ENCODE results near the gene HERC2. TPM values are rescaled to one million over a fixed set of nuclear protein-coding genes. Genes with fewer than 3 reads are reported as not detected.
"Not testable (repeated sequence)": the region's sequence is repeated elsewhere in the genome, so short reads cannot be mapped to it uniquely, and the experiment has no call there.

The HERC2 gene
- total RNA-seq, 1 donor from 2014 or later = 53.4 TPM

DNA sequence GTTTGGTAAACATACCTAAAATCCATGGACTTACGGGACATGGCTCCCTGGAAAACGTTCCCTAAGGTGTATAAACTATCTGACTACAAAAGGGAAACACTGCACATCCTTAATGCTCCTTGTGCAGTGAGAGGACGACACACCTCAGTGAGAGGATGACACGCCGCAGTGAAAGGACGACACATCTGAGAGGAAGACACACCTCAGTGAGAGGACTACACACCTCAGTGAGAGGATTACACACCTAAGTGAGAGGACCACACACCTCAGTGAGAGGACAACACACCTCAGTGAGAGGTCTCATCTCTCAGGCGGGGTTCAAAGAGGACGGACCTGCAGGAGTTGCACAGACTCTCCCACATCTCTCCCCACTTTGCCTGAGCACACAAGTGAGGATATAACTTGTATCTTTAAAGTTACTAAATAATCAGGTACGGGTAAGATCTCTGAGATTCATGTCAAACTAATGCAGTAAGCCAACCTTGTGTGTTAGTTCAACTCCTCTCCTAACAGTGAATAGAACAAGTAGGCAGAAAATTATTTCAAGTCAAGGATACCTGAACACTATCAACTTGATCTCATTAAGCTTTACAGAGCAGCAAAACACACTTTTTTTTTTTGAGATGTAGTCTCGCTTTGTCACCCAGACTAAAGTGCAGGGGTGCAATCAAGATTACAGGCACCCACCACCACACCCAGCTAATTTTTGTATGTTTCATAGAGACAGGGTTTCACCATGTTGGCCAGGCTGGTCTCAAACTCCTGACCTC lies 32.1 kb downstream of the HERC2 start:
- DNase-seq (ENCODE audit: low read depth) = no peak
- Histone ChIP-seq H3K27me3 (ENCODE audit: control insufficient read depth, insufficient read depth, low read length) (no peaks in the 10 kb centered on the region), H3K4me3 (ENCODE audit: low read depth, low read length) (no peak overlapping the region), H3K36me3 (ENCODE audit: control insufficient read depth, insufficient read depth, low read length) (no peaks in the 10 kb centered on the region)
- TF ChIP-seq, protein P1, sequence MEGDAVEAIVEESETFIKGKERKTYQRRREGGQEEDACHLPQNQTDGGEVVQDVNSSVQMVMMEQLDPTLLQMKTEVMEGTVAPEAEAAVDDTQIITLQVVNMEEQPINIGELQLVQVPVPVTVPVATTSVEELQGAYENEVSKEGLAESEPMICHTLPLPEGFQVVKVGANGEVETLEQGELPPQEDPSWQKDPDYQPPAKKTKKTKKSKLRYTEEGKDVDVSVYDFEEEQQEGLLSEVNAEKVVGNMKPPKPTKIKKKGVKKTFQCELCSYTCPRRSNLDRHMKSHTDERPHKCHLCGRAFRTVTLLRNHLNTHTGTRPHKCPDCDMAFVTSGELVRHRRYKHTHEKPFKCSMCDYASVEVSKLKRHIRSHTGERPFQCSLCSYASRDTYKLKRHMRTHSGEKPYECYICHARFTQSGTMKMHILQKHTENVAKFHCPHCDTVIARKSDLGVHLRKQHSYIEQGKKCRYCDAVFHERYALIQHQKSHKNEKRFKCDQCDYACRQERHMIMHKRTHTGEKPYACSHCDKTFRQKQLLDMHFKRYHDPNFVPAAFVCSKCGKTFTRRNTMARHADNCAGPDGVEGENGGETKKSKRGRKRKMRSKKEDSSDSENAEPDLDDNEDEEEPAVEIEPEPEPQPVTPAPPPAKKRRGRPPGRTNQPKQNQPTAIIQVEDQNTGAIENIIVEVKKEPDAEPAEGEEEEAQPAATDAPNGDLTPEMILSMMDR (IDR thresholded peaks at IDR 0.05; ENCODE audit: insufficient read depth, low read length, poor library complexity, severe bottlenecking) = no peak

GRCh38 chr15:28288830-28289693 lies 32.9 kb downstream of the HERC2 start:
- not testable (repeated sequence) for H3K36me3 ChIP-seq (ENCODE audit: control insufficient read depth, insufficient read depth, low read length); H3K4me3 ChIP-seq (ENCODE audit: low read depth, low read length); DNase-seq (ENCODE audit: low read depth); H3K27me3 ChIP-seq (ENCODE audit: control insufficient read depth, insufficient read depth, low read length)

GRCh38 chr15:28286659-28287058 lies 35.3 kb downstream of the HERC2 start:
- not testable (repeated sequence) for H3K4me3 ChIP-seq (ENCODE audit: low read depth, low read length); H3K27me3 ChIP-seq (ENCODE audit: control insufficient read depth, insufficient read depth, low read length); H3K36me3 ChIP-seq (ENCODE audit: control insufficient read depth, insufficient read depth, low read length); DNase-seq (ENCODE audit: low read depth)

DNA sequence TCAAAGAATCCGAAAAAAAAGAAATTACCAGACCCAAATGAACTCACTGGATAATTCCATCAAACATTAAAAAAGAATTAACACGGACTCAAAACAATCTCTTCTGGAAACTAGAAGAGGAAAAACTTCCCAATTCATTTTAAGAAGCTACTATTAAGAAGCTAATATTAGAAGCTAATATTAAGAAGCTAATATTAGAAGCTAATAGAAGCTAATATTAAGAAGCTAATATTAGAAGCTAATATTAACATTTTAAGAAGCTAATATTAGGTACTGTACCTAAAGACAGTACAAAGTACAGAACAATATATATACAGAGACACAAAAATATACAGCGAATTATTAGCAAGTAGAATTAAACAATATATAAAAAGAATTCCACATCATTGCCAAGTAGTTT lies 35.9 kb downstream of the HERC2 start:
- Histone ChIP-seq H3K36me3 (ENCODE audit: control insufficient read depth, insufficient read depth, low read length) (no peaks in the 10 kb centered on the region), H3K27me3 (ENCODE audit: control insufficient read depth, insufficient read depth, low read length) (no peaks in the 10 kb centered on the region), H3K4me3 (ENCODE audit: low read depth, low read length) (no peak overlapping the region)
- TF ChIP-seq, protein P1 (IDR thresholded peaks at IDR 0.05; ENCODE audit: insufficient read depth, low read length, poor library complexity, severe bottlenecking) = no peak
- DNase-seq (ENCODE audit: low read depth) = no peak

- TF ChIP-seq, protein P1 (IDR thresholded peaks at IDR 0.05; ENCODE audit: insufficient read depth, low read length, poor library complexity, severe bottlenecking) = no peak
- Histone ChIP-seq H3K36me3 (ENCODE audit: control insufficient read depth, insufficient read depth, low read length) (no peaks in the 10 kb centered on the region), H3K27me3 (ENCODE audit: control insufficient read depth, insufficient read depth, low read length) (no peaks in the 10 kb centered on the region), H3K4me3 (ENCODE audit: low read depth, low read length) (no peak overlapping the region)
- DNase-seq (ENCODE audit: low read depth) = no peak
Measured at GRCh38 chr15:28281876-28282275, 40.1 kb downstream of the HERC2 start.

- Histone ChIP-seq H3K4me3 (ENCODE audit: low read depth, low read length) (no peak overlapping the region), H3K36me3 (ENCODE audit: control insufficient read depth, insufficient read depth, low read length) (peaks cover 2% of the 10 kb centered on the region), H3K27me3 (ENCODE audit: control insufficient read depth, insufficient read depth, low read length) (no peaks in the 10 kb centered on the region)
- DNase-seq (ENCODE audit: low read depth) = no peak
- TF ChIP-seq, protein P1 (IDR thresholded peaks at IDR 0.05; ENCODE audit: insufficient read depth, low read length, poor library complexity, severe bottlenecking) = no peak
Measured at GRCh38 chr15:28274635-28275034, 47.3 kb downstream of the HERC2 start.

All from kidney epithelial cell (primary cell).